ENCODE results near the gene BMPR1B.

BMPR1B gene

GRCh38 chr4:94852616-94853015, 94.9 kb downstream of the BMPR1B start:
- no peaks in the 10 kb centered on the region for H3K4me1 ChIP-seq (ENCODE audit: low read depth, poor library complexity, severe bottlenecking)
- no peak overlapping the region for H3K4me2 ChIP-seq
- no peak overlapping the region for H3K4me3 ChIP-seq (IDR thresholded peaks at IDR 0.05; ENCODE audit: insufficient read depth, low read depth, low read length)
- no peaks in the 10 kb centered on the region for H3K27me3 ChIP-seq (ENCODE audit: insufficient read depth, low read depth)
- no peak overlapping the region for H3K27ac ChIP-seq
- H3K9ac ChIP-seq: no peak overlapping the region
- no peak for TF ChIP-seq CTCF (conservative IDR thresholded peaks at IDR 0.05; ENCODE audit: low read depth, low read length)
- no peaks in the 10 kb centered on the region for H3K36me3 ChIP-seq (ENCODE audit: insufficient read depth)
- H2AFZ ChIP-seq (ENCODE audit: low read depth): no peak overlapping the region
- no peaks in the 10 kb centered on the region for H4K20me1 ChIP-seq (ENCODE audit: insufficient read depth)
- H3K79me2 ChIP-seq (ENCODE audit: insufficient read depth, low read depth): no peaks in the 10 kb centered on the region

GRCh38 chr4:94856030-94856429, 98.3 kb downstream of the BMPR1B start:
- H4K20me1 ChIP-seq (ENCODE audit: insufficient read depth): no peaks in the 10 kb centered on the region
- H3K9ac ChIP-seq: no peak overlapping the region
- H3K4me2 ChIP-seq: no peak overlapping the region
- H3K4me3 ChIP-seq (IDR thresholded peaks at IDR 0.05; ENCODE audit: insufficient read depth, low read depth, low read length): no peak overlapping the region
- no peaks in the 10 kb centered on the region for H3K4me1 ChIP-seq (ENCODE audit: low read depth, poor library complexity, severe bottlenecking)
- no peaks in the 10 kb centered on the region for H3K79me2 ChIP-seq (ENCODE audit: insufficient read depth, low read depth)
- TF ChIP-seq CTCF (conservative IDR thresholded peaks at IDR 0.05; ENCODE audit: low read depth, low read length): no peak
- no peak overlapping the region for H2AFZ ChIP-seq (ENCODE audit: low read depth)
- no peaks in the 10 kb centered on the region for H3K27me3 ChIP-seq (ENCODE audit: insufficient read depth, low read depth)
- H3K36me3 ChIP-seq (ENCODE audit: insufficient read depth): no peaks in the 10 kb centered on the region
- no peak overlapping the region for H3K27ac ChIP-seq

GRCh38 chr4:94870146-94870545, 112.4 kb downstream of the BMPR1B start:
- H3K4me3 ChIP-seq (IDR thresholded peaks at IDR 0.05; ENCODE audit: insufficient read depth, low read depth, low read length): no peak overlapping the region

GRCh38 chr4:94871644-94872305, 114.0 kb downstream of the BMPR1B start:
- Histone ChIP-seq H3K27ac (no peak overlapping the region), H3K36me3 (ENCODE audit: insufficient read depth) (no peaks in the 10 kb centered on the region), H3K4me2 (no peak overlapping the region), H4K20me1 (ENCODE audit: insufficient read depth) (no peaks in the 10 kb centered on the region), H3K9ac (no peak overlapping the region), H3K4me3 (IDR thresholded peaks at IDR 0.05; ENCODE audit: insufficient read depth, low read depth, low read length) (no peak overlapping the region), H3K79me2 (ENCODE audit: insufficient read depth, low read depth) (no peaks in the 10 kb centered on the region), H2AFZ (ENCODE audit: low read depth) (no peak overlapping the region), H3K4me1 (ENCODE audit: low read depth, poor library complexity, severe bottlenecking) (no peaks in the 10 kb centered on the region), H3K27me3 (ENCODE audit: insufficient read depth, low read depth) (no peaks in the 10 kb centered on the region)
- no peak for TF ChIP-seq CTCF (conservative IDR thresholded peaks at IDR 0.05; ENCODE audit: low read depth, low read length)

More at GRCh38 chr4:94870146-94870545, 112.4 kb downstream of the BMPR1B start:
- Histone ChIP-seq H2AFZ (ENCODE audit: low read depth) (no peak overlapping the region), H3K4me1 (ENCODE audit: low read depth, poor library complexity, severe bottlenecking) (no peaks in the 10 kb centered on the region), H3K4me2 (no peak overlapping the region), H3K9ac (no peak overlapping the region), H3K36me3 (ENCODE audit: insufficient read depth) (no peaks in the 10 kb centered on the region), H3K27me3 (ENCODE audit: insufficient read depth, low read depth) (no peaks in the 10 kb centered on the region), H3K79me2 (ENCODE audit: insufficient read depth, low read depth) (no peaks in the 10 kb centered on the region), H3K27ac (no peak overlapping the region), H4K20me1 (ENCODE audit: insufficient read depth) (no peaks in the 10 kb centered on the region)
- TF ChIP-seq CTCF (conservative IDR thresholded peaks at IDR 0.05; ENCODE audit: low read depth, low read length): no peak

Data from KMS-11 (cell line).